NCI-H2196 treated with DMSO at 0.1 percent for 48 hours (cell line): ENCODE measurements around the gene SLC26A9.

Experiments
- DNase-seq: peaks from one replicate; lab custom pipeline; 2025; ENCODE audit not compliant: unreplicated experiment; lab: John Stamatoyannopoulos, UW

The SLC26A9 gene

GRCh38 chr1:205943245-205943644, at the start of gene SLC26A9:
SLC26A9 (minus strand) TSS chr1:205943456; CDS start chr1:205935820, 7,636 bp downstream.
- DNase-seq = no peak

- DNase-seq = no peak
These were observed 49.1 kb upstream of the SLC26A9 start for GRCh38 chr1:205992218-205992882.

- DNase-seq = no peak
These were observed 48.0 kb upstream of the SLC26A9 start for GRCh38 chr1:205991237-205991636.

- DNase-seq = no peak
These were observed 47.0 kb upstream of the SLC26A9 start for GRCh38 chr1:205990226-205990625.

- no peak for DNase-seq
These were observed 46.5 kb upstream of the SLC26A9 start for GRCh38 chr1:205989786-205990185.

- no peak for DNase-seq
These were observed 45.3 kb upstream of the SLC26A9 start for GRCh38 chr1:205988585-205988995.

GRCh38 chr1:205986861-205987260, 43.6 kb upstream of the SLC26A9 start:
- no peak for DNase-seq

GRCh38 chr1:205986292-205986691, 43.0 kb upstream of the SLC26A9 start:
- no peak for DNase-seq

GRCh38 chr1:205985330-205986005, 42.2 kb upstream of the SLC26A9 start:
- no peak for DNase-seq

- peak; percentile 34 for DNase-seq
These were observed 40.9 kb upstream of the SLC26A9 start for GRCh38 chr1:205983925-205984725.

- DNase-seq = no peak
These were observed 38.0 kb upstream of the SLC26A9 start for GRCh38 chr1:205981257-205981656.

GRCh38 chr1:205980237-205980870, 37.1 kb upstream of the SLC26A9 start:
- no peak for DNase-seq

GRCh38 chr1:205979301-205979700, 36.0 kb upstream of the SLC26A9 start:
- no peak for DNase-seq

GRCh38 chr1:205978676-205979075, 35.4 kb upstream of the SLC26A9 start:
- no peak for DNase-seq

GRCh38 chr1:205977402-205978014, 34.3 kb upstream of the SLC26A9 start:
- peak; percentile 82 for DNase-seq

GRCh38 chr1:205976708-205977401, 33.6 kb upstream of the SLC26A9 start:
- DNase-seq = no peak

- no peak for DNase-seq
These were observed 32.8 kb upstream of the SLC26A9 start for GRCh38 chr1:205976036-205976435.

GRCh38 chr1:205975387-205975998, 32.2 kb upstream of the SLC26A9 start:
- DNase-seq = no peak

GRCh38 chr1:205974712-205975111, 31.5 kb upstream of the SLC26A9 start:
- no peak for DNase-seq
